Lung microvascular endothelial cell (primary cell): ENCODE measurements around the gene ALDH18A1. TPM values are rescaled to one million over a fixed set of nuclear protein-coding genes. Genes with fewer than 3 reads are reported as not detected.
"Not testable (repeated sequence)": the region's sequence is repeated elsewhere in the genome, so short reads cannot be mapped to it uniquely, and the experiment has no call there.

Experiments used
- DNase-seq, 2 donors: peaks; one replicate each; pipeline versions ENCODE4 v3.0.0 to v3.0.0-alpha.2; 2010; ENCODE audit warnings: low read depth in 2 of 2
- total RNA-seq: library from RNA; depleted of rRNA; stranded (reverse); fragments of >200 nt; gene quantifications from 2 replicates; pipeline ENCODE4 v1.2.1, GENCODE V29; 2014

Gene ALDH18A1
- 61.0 and 82.1 TPM in 2 replicates for total RNA-seq

GRCh38 chr10:95656291-95657164 lies at the start of gene ALDH18A1:
TSS of gene ALDH18A1 (minus strand) at chr10:95656711. CDS start at chr10:95653377, 3,334 bp downstream.
- DNase-seq: peak; percentile 92 to 94

- no peak for DNase-seq
Measured at GRCh38 chr10:95698415-95698814, 41.9 kb upstream of the ALDH18A1 start.

- no peak for DNase-seq
Measured at GRCh38 chr10:95697429-95697828, 40.9 kb upstream of the ALDH18A1 start.

GRCh38 chr10:95694665-95695064 lies 38.2 kb upstream of the ALDH18A1 start:
- DNase-seq: no peak

- peak; percentile 100 for DNase-seq
Measured at GRCh38 chr10:95693668-95694534, 37.4 kb upstream of the ALDH18A1 start, which contains the start of gene TCTN3. TSS of gene TCTN3 (minus strand) at chr10:95693927. CDS start at chr10:95693899, 28 bp downstream.

GRCh38 chr10:95693071-95693667 lies 36.7 kb upstream of the ALDH18A1 start:
- peak; percentile 2 to 5 for DNase-seq

GRCh38 chr10:95691281-95691680 lies 34.8 kb upstream of the ALDH18A1 start:
- no peak for DNase-seq

GRCh38 chr10:95688648-95689047 lies 32.1 kb upstream of the ALDH18A1 start:
- DNase-seq: peak in 1 of 2 donors; percentile 25

GRCh38 chr10:95683966-95684365 lies 27.5 kb upstream of the ALDH18A1 start:
- DNase-seq: no peak

GRCh38 chr10:95675403-95676116 lies 19.0 kb upstream of the ALDH18A1 start:
- DNase-seq: no peak

- no peak for DNase-seq
Measured at GRCh38 chr10:95674643-95675042, 18.1 kb upstream of the ALDH18A1 start.

GRCh38 chr10:95672641-95673040 lies 16.1 kb upstream of the ALDH18A1 start:
- not testable (repeated sequence) for DNase-seq

- DNase-seq: no peak
Measured at GRCh38 chr10:95664543-95664942, 8.0 kb upstream of the ALDH18A1 start.

- no peak for DNase-seq
Measured at GRCh38 chr10:95663496-95663895, 7.0 kb upstream of the ALDH18A1 start.

- DNase-seq: peak in 1 of 2 donors; percentile 26
Measured at GRCh38 chr10:95661818-95662217, 5.3 kb upstream of the ALDH18A1 start.

GRCh38 chr10:95660283-95660682 lies 3.8 kb upstream of the ALDH18A1 start:
- DNase-seq: no peak

- DNase-seq: no peak
Measured at GRCh38 chr10:95657250-95657649, 739 bp upstream of the ALDH18A1 start.

- peak; percentile 15 to 40 for DNase-seq
Measured at GRCh38 chr10:95655571-95656290, 780 bp downstream of the ALDH18A1 start.

- DNase-seq: no peak
Measured at GRCh38 chr10:95653895-95654294, 2.6 kb downstream of the ALDH18A1 start.

GRCh38 chr10:95651346-95652060 lies 5.0 kb downstream of the ALDH18A1 start:
- DNase-seq: no peak
